ENCODE measurements around the gene LKAAEAR1.

Gene LKAAEAR1

DNA sequence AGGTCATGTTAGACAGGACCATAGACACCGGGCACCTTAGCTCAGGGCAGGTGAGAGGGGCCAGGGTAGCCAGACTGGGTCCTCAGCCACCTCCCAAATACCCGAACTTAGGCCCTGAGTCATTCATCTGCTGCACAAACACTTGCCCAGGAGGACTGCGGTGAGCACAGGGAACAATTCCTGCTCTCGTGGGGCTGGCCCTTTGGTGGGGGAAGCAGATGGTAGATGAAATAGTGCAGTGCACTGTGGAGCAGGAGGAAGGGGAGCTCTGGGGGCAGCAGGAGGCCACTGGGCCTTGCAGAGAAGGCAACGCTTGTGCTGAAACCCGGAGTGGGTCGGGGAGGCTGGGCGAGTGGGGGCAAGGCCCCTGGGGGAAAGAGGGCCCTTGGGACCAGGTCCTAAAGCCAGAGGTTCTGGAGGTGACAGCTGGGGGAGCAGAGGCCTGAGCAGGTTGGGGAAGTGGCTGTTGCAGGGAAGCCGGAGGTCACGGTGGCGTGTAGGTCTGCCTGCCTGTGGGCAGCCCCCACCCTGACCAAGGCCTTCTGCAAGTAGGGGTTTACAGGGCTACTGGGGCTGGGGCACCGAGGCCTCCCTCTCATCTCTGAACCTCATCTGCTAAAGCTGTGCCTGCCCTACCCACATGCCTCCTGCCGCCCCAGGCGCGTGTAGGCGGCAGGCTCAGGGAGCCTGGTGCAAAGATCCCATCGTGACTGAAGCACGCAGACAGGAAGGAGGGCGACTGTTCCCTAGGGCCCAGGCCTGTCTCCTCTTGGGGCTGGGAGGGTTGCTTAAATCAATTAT is 27.8 kb upstream of the LKAAEAR1 start:
- FAIRE-seq (no peak), DNase-seq (ENCODE audit: extremely low spot score, insufficient read length, low read depth) (no peak)

DNA sequence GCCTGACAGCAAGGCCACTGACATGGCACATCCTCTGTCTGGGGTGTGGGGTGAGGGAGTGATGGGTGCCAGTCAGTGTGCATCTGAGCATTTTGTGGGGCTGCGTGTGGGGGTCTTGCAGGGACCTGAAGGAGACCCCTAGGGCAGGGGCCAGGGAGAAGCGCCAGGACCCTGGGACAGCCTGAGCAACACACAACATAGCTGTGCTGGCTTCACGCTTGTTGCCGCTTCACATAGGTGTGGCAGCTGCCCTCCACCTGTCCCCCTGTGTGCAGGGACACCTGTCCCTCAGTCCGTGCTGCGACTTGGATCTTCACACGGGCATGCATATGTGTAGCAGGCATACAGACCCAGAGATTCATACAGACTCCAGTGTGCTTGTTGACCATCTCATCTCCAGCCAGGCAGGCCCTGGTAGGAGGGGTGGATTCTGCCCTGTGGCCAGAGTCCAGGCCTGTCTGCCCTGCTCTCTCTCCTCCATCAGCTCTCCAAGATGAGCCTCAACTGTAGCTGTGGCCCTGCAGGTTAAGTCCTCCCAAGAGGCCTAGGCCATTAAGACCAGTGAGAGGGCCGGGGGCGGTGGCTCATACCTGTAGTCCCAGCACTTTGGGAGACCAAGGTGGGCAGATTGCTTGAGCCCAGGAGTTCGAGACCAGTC is 26.3 kb upstream of the LKAAEAR1 start:
- FAIRE-seq: no peak

GRCh38 chr20:64109831-64110391 is 25.7 kb upstream of the LKAAEAR1 start:
- no peak for DNase-seq (ENCODE audit: extremely low spot score, insufficient read length, low read depth)
- FAIRE-seq: no peak

More for the DNA sequence above, 26.3 kb upstream of the LKAAEAR1 start:
- DNase-seq (ENCODE audit: extremely low spot score, insufficient read length, low read depth): no peak

- DNase-seq (ENCODE audit: extremely low spot score, insufficient read length, low read depth) (no peak), FAIRE-seq (no peak)
Measured at GRCh38 chr20:64108731-64109681, 24.8 kb upstream of the LKAAEAR1 start.

DNA sequence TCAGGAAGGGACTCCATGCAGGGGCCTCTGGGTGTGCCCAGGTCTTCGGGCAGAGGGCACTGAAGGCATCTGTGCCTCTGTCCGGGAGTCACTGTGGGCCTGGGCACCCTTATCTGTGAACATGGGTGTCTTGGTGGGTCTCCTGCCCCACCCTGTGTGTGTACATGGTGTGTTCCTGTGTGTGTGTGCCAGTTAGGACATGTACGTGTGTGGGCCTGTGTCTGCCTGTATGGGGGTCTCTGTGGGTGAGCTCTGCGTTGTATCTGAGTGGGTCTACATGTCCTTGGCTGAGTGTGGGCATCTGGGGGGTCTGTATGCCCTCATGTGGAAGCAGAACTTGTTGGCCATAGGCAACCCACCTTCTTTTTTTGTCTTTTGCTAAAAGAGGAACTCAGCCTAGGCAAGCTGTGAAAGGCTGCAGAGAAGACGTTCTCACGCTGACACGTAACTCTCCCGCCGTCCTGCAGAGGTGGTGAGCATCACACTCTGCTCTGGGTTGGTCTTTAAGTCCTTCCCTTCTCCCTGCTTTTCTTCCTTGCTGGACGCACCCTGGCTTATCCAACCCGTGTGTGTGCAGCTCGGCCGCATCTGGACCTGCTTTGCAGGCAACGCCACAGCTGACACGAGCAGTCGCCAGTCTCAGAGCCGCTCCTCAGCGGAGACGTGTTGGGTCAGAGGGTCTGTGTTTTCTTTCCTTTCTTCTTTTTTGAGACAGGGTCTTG is 23.7 kb upstream of the LKAAEAR1 start:
- DNase-seq (ENCODE audit: extremely low spot score, insufficient read length, low read depth): no peak
- FAIRE-seq: no peak

DNA sequence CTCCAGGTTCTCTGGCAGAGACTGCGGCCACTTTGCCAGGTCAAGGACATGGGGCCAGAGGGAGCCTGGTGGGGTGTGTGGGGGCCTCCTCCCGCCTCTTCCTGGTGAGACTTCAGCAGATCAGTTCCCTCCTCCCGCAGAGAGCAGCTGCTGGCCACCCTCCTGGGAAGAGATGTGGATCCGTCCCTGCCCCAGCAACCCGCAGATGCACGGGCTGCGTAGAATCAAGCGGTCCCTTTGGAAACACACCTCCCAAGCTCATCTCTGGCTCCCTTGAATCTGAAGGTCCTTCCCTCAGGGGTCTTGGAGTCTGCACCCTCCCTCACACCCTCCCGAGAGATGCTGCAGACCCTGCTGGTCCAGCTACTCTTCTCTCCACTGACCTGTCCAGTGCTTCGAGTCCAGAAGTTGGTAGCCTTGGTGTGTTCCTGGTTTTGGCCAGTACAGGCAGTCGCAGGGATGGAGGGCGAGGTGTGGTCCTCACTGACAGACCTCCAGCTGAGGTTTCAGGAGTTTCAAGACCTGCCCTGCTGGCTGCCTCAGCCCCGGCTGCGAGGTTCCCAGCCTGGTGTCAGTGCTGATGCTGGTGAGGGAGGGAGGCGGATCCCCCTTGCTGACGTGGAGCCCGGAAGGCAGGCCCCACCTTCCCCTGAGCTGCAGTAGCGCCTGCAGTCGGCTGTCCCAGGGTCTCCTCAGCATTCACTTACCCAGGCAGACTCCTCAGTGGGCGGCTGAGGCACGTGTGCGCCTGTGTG is 23.0 kb upstream of the LKAAEAR1 start, which contains the start of gene NPBWR2:
Gene NPBWR2 (minus strand): TSS at position 585 of the 755 bp plus-strand sequence. CDS start 734 bp downstream, outside the sequence.
- FAIRE-seq (no peak), DNase-seq (ENCODE audit: extremely low spot score, insufficient read length, low read depth) (no peak)

GRCh38 chr20:64106435-64106961 is 22.3 kb upstream of the LKAAEAR1 start:
- DNase-seq (ENCODE audit: extremely low spot score, insufficient read length, low read depth) (no peak), FAIRE-seq (no peak)

- no peak for FAIRE-seq
Measured at GRCh38 chr20:64105846-64106434, 21.7 kb upstream of the LKAAEAR1 start.

DNA sequence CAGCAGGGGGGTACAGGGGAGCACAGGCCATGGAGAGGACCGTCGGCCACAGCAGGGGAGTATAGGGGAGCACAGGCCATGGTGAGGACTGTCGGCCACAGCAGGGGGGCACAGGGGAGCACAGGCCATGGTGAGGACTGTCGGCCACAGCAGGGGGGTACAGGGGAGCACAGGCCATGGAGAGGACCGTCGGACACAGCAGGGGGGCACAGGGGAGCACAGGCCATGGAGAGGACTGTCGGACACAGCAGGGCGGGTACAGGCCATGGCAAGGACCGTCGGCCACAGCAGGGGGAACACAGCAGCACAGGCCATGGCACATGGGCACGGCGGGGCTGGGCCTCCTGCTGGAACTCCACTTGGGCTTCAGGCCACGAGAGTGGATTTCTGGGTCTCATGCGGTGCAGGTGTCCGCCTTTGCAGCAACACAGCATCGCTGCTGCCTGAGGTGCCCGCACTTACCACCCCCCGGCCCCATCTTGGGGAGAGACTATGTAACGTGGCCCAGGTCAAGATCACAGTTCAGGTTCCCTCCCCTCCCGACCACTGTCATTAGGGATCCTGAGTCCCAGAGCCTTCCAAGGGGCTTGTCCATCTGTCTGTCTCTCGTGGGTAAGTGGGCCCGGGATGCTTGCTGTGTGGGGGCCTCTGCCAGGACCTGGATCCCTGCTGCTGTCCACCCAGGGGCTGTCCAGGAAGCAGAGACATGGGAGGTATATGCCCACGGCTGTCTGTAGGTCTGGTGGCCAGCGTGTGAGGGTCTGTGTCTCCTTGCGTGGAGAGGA is 20.7 kb upstream of the LKAAEAR1 start:
- DNase-seq (ENCODE audit: extremely low spot score, insufficient read length, low read depth) (no peak), FAIRE-seq (no peak)

More at GRCh38 chr20:64105846-64106434, 21.7 kb upstream of the LKAAEAR1 start:
- DNase-seq (ENCODE audit: extremely low spot score, insufficient read length, low read depth): no peak

GRCh38 chr20:64103871-64104666 is 19.9 kb upstream of the LKAAEAR1 start:
- DNase-seq (ENCODE audit: extremely low spot score, insufficient read length, low read depth) (no peak), FAIRE-seq (no peak)

GRCh38 chr20:64102647-64103354 is 18.6 kb upstream of the LKAAEAR1 start:
- FAIRE-seq: no peak
- DNase-seq (ENCODE audit: extremely low spot score, insufficient read length, low read depth): no peak

GRCh38 chr20:64101731-64102621 is 17.8 kb upstream of the LKAAEAR1 start:
- FAIRE-seq: no peak
- DNase-seq (ENCODE audit: extremely low spot score, insufficient read length, low read depth): no peak

DNA sequence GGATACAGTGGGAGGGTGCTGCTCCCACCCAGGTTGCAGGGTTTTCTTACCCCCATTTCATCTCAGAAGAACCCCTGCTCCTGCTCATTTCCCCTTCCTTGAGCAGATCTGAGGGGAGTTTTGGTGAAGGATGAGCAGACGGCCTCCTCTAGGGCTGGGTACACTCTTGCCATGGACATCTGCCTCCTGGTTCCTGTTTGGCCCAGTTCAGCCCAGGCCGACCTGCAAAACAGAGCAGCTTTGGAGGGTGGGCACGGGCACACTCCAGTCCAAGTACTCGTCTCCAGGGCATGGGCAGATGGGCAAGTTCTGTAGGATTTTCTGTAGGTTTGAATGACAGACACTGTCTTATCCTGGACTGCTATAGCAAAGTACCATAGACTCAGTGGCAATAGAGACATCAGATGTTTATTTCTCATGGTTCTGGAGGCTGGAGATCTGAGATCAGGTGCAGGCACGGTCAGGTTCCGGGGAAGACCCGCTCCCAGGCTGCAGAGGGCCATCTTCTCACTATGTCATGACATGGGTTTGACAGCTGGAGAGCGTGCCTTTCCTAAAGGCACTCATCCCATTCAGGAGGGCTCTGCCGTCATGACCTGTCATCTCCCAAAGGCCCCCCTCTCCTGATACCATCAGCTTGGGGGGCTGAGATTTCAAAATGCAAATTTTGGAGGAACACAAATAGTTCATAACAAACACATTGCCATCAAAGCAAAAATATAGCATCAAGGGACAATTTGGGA is 16.9 kb upstream of the LKAAEAR1 start:
- DNase-seq (ENCODE audit: extremely low spot score, insufficient read length, low read depth) (no peak), FAIRE-seq (no peak)

- no peak for FAIRE-seq
- DNase-seq (ENCODE audit: extremely low spot score, insufficient read length, low read depth): no peak
Measured at GRCh38 chr20:64100566-64100888, 16.3 kb upstream of the LKAAEAR1 start.
